ENCODE measurements around the gene LCTL.
"Not testable (repeated sequence)": the region's sequence is repeated elsewhere in the genome, so short reads cannot be mapped to it uniquely, and the experiment has no call there.

LCTL gene

GRCh38 chr15:66590435-66590834 lies 24.6 kb upstream of the LCTL start:
- FAIRE-seq, result no peak

GRCh38 chr15:66589429-66589828 lies 23.6 kb upstream of the LCTL start:
- FAIRE-seq, result not testable (repeated sequence)

- FAIRE-seq, result no peak
Measured at GRCh38 chr15:66588971-66589370, 23.2 kb upstream of the LCTL start.

GRCh38 chr15:66588537-66588936 lies 22.7 kb upstream of the LCTL start:
- no peak for FAIRE-seq

- FAIRE-seq, result no peak
Measured at GRCh38 chr15:66587749-66588148, 22.0 kb upstream of the LCTL start.

GRCh38 chr15:66587020-66587419 lies 21.2 kb upstream of the LCTL start:
- no peak for FAIRE-seq

GRCh38 chr15:66586155-66586976 lies 20.6 kb upstream of the LCTL start:
- no peak for FAIRE-seq

- no peak for FAIRE-seq
Measured at GRCh38 chr15:66581972-66582537, 16.3 kb upstream of the LCTL start.

- no peak for FAIRE-seq
Measured at GRCh38 chr15:66580643-66581042, 14.8 kb upstream of the LCTL start.

- FAIRE-seq, result no peak
Measured at GRCh38 chr15:66578286-66578875, 12.6 kb upstream of the LCTL start.

- FAIRE-seq, result no peak
Measured at GRCh38 chr15:66574596-66574950, 8.8 kb upstream of the LCTL start.

GRCh38 chr15:66573719-66574595 lies 8.2 kb upstream of the LCTL start:
- FAIRE-seq, result no peak

- FAIRE-seq, result no peak
Measured at GRCh38 chr15:66573348-66573718, 7.5 kb upstream of the LCTL start.

- FAIRE-seq, result no peak
Measured at GRCh38 chr15:66572146-66572545, 6.3 kb upstream of the LCTL start.

- FAIRE-seq, result no peak
Measured at GRCh38 chr15:66570842-66571478, 5.2 kb upstream of the LCTL start.

GRCh38 chr15:66570327-66570726 lies 4.5 kb upstream of the LCTL start:
- no peak for FAIRE-seq

- no peak for FAIRE-seq
Measured at GRCh38 chr15:66569461-66570137, 3.8 kb upstream of the LCTL start.

- FAIRE-seq, result no peak
Measured at GRCh38 chr15:66567897-66568296, 2.1 kb upstream of the LCTL start.

- peak; percentile 88 for FAIRE-seq
Measured at GRCh38 chr15:66566963-66567531, 1.2 kb upstream of the LCTL start.

- no peak for FAIRE-seq
Measured at GRCh38 chr15:66565141-66565641, 607 bp downstream of the LCTL start.

- FAIRE-seq, result no peak
Measured at GRCh38 chr15:66564136-66565041, 1.4 kb downstream of the LCTL start.
